SU-DHL-6 (cell line): ENCODE measurements around the gene DCT.

Source experiments
- CTCF ChIP-seq: fragments of 200-600 bp; sonication (generic); IDR thresholded peaks from one replicate; pipeline ENCODE4 v1.5.1; 2017; ENCODE audit warnings: antibody characterized with exemption, mild to moderate bottlenecking, low read length, moderate library complexity; ENCODE audit not compliant: insufficient read depth, poor library complexity, severe bottlenecking
- EZH2phosphoT487 ChIP-seq: fragments of 200-600 bp; sonication (generic), shearing (Covaris generic); conservative IDR thresholded peaks from 2 replicates; pipeline ENCODE4 v1.6.1; 2018; ENCODE audit warnings: mild to moderate bottlenecking, antibody characterized with exemption, low read length, moderate library complexity, mixed read lengths

- no peak for TF ChIP-seq CTCF
- TF ChIP-seq EZH2phosphoT487, result no peak
Observed at GRCh38 chr13:94455414-94455813, 24.1 kb downstream of the DCT start.
